Activated naive CD8-positive, alpha-beta T cell treated with anti-CD3 and anti-CD28 coated beads, Interleukin-2, amount 10 ng/mL, durations not matched to agents 7 days and 5 days (primary cell): Measurements from ENCODE around the gene TNFSF8. TPM values are rescaled to one million over a fixed set of nuclear protein-coding genes. Genes with fewer than 3 reads are reported as not detected.

Experiments used
- ATAC-seq: fragments of 150-1000 bp; cut with Tn5 transposase; one replicate; pipeline ENCODE4 v1.10.0; 2021; ENCODE audit warnings: low read depth, moderate library complexity
- POLR2A ChIA-PET: fragments of 350-600 bp; sonication (Branson Sonifier 250); formaldehyde crosslinking; loops from one replicate; lab custom pipeline; 2021; ENCODE audit warnings: antibody characterized with exemption; lab: Charles Lee
- DNase-seq: peaks from one replicate; pipeline ENCODE4 v3.0.0; 2021
- H3K27ac Mint-ChIP-seq: one replicate; pipeline ENCODE4 v1.8.0; 2022; ENCODE audit warnings: mild to moderate bottlenecking, mixed read lengths
- H3K27me3 Mint-ChIP-seq: one replicate; pipeline ENCODE4 v1.8.0; 2022; ENCODE audit warnings: mild to moderate bottlenecking, moderate library complexity, mixed read lengths
- H3K36me3 Mint-ChIP-seq: one replicate; pipeline ENCODE4 v1.8.0; 2021; ENCODE audit warnings: mild to moderate bottlenecking, mixed read lengths
- H3K4me1 Mint-ChIP-seq: one replicate; pipeline ENCODE4 v1.8.0; 2021; ENCODE audit warnings: mixed read lengths
- H3K4me3 Mint-ChIP-seq: one replicate; pipeline ENCODE4 v1.8.0; 2022; ENCODE audit warnings: mild to moderate bottlenecking, moderate library complexity, mixed read lengths
- H3K9me3 Mint-ChIP-seq: one replicate; pipeline ENCODE4 v1.8.0; 2021; ENCODE audit warnings: mixed read lengths
- total RNA-seq, 2 experiments: library from RNA; stranded (reverse); gene quantifications; one replicate each; pipeline ENCODE4 v1.2.3, GENCODE V29; 2021

Gene TNFSF8
- total RNA-seq, 2 experiments from 2014 or later: 54.2 to 56.4 TPM

DNA sequence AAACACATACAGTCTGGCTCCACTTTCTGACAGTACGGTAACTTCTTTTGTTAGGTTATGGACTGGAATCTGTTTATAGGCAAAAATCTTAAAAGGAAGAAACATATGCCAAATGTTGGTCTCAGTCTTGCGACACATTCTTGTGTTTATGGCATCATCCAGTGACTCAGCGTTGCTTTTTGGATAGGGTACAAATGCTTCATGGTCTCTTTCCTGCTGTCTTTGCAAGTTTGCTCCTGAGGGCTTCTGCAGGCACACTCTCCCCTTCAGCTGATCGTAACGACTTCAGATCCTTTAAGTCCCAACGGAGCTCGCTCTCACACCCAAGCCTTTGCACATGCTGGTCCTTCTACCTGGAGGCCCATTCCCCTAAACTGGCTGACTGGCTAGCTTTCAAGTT lies 23.6 kb upstream of the TNFSF8 start:
- no peak for DNase-seq
- no peak overlapping the region for H3K4me3 Mint-ChIP-seq
- no peaks in the 10 kb centered on the region for H3K27me3 Mint-ChIP-seq
- H3K36me3 Mint-ChIP-seq: peaks cover 15% of the 10 kb centered on the region
- peaks cover 35% of the 10 kb centered on the region for H3K4me1 Mint-ChIP-seq
- H3K9me3 Mint-ChIP-seq: peaks cover under 1% of the 10 kb centered on the region
- POLR2A ChIA-PET: interaction anchor here (1.2 to 1.3 kb wide), 2 partner anchors 24 to 25 kb away, joined by 3 to 9 read pairs; partner anchors contain the start of gene TNFSF8
- ATAC-seq: no peak
- H3K27ac Mint-ChIP-seq: no peak overlapping the region

DNA sequence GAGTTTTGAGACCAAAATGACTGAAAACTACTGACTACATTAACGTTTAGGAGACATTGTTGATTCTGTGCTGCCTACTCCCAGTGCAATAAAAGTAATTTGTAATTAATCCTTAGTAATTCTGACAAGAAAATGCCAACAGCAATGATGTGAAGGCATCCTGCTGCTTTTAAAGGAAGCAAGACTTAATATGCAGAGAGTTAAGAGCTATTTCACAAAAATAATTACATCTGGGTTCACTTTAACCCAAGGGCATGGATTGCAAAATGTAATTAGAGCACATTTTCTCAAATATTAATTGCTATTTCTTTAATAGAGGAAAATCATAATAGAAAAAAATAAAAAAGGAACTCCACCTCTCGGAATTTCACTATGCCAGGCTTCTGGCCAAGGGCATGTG lies 22.7 kb upstream of the TNFSF8 start:
- POLR2A ChIA-PET: interaction anchor here (0.6 to 1.0 kb wide), 2 partner anchors 18 to 23 kb away, joined by 3 read pairs; partner anchors contain the start of gene TNFSF8
- H3K36me3 Mint-ChIP-seq: peaks cover 10% of the 10 kb centered on the region
- H3K4me1 Mint-ChIP-seq: peaks cover 26% of the 10 kb centered on the region
- H3K9me3 Mint-ChIP-seq: no peaks in the 10 kb centered on the region
- no peak overlapping the region for H3K4me3 Mint-ChIP-seq
- ATAC-seq (no peak), DNase-seq (no peak)
- H3K27ac Mint-ChIP-seq: no peak overlapping the region
- H3K27me3 Mint-ChIP-seq: no peaks in the 10 kb centered on the region

DNA sequence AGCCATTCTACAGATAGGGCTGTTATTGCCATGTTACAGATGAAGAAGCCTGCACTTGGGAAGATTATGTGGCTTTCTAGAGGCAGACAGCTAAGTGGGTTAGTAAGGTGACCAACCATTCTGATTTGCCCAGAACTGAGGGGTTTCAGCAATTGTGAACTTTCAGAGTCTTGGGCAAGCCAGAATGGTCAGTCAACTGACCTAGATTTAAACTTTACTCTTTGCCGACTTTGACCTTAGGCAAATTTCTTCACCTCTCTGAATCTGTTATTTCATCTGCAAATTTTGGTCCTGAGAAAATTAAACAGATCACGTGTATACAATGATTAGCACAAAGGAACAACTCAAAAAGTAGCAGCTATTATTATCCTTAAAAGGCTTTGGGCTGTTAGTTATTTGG lies 20.4 kb upstream of the TNFSF8 start:
- Mint-ChIP-seq H3K4me1 (peaks cover 26% of the 10 kb centered on the region), H3K9me3 (no peaks in the 10 kb centered on the region), H3K27ac (no peak overlapping the region), H3K36me3 (peaks cover 21% of the 10 kb centered on the region), H3K27me3 (no peaks in the 10 kb centered on the region), H3K4me3 (no peak overlapping the region)
- ATAC-seq (no peak), DNase-seq (no peak)
- POLR2A ChIA-PET: interaction anchor here (0.9 to 1.0 kb wide), 2 partner anchors 12 to 21 kb away, joined by 3 read pairs; partner anchors contain the start of gene TNFSF8

DNA sequence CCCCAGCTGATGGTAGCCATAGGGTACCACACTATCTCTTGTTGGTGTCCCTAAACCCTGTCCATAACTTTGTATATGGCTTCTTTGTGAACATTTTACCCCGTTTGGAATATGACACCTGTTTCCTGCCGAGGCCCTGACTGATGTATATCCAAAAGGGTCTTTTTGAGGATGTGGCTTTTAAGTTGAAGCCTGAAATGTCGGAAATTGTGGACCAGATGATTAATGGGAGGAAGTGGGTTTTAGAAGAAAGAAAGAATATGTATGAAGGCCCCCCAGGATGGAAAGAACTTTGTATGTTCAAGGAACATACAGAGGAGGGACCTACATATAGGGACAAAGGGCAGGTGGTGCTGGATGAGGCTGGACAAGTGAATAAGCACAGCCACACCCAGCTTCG lies 16.7 kb upstream of the TNFSF8 start:
- Mint-ChIP-seq H3K4me1 (peaks cover 22% of the 10 kb centered on the region), H3K27ac (peak overlapping the region; percentile 0), H3K9me3 (peaks cover 6% of the 10 kb centered on the region), H3K4me3 (peak overlapping the region; percentile 13), H3K27me3 (no peaks in the 10 kb centered on the region), H3K36me3 (peaks cover 38% of the 10 kb centered on the region)
- DNase-seq: no peak
- no peak for ATAC-seq
- POLR2A ChIA-PET: interaction anchor here (0.6 to 1.0 kb wide), 2 partner anchors 17 to 23 kb away, joined by 3 to 4 read pairs; partner anchors contain the start of gene TNFSF8

DNA sequence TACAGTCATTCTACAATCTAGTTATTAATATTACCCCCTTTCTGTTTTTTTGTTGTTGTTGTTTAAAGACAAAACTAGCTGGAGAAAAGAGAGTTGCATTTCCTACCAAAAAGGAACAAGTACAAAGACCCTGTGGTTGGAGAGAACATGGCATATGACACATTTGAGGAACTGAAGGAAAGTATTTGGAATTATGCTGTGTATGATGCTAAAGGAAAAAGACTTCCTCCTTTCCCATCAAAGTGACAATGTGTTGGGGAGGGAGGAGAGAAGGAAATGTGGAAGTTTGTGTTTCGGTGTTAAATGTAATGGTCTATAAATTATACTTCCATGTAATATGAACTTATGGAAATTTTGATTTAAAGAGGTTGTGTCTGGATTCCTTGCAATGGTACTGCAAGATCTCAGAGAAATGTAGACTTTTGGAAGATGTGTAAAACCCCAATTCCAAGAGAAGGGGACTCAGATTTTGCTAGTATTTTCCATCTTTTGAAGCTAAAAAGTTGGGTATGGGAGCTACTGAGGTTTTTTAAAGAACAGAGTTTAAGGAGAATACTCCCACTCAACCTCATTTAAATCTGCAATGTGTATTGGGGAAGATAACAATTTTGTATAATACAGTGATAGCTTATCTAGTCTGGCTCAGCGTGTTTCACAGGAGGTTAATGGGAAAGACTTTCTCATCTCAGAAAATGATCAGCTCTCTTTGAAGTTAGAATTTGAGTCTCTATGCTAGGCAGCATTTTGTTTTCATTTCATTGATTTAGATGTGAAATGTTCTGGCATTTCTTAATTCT lies 15.4 kb upstream of the TNFSF8 start:
- POLR2A ChIA-PET: interaction anchor here (0.5 to 1.0 kb wide), 3 partner anchors 8 to 16 kb away, joined by 3 to 5 read pairs (median 3); partner anchors contain the start of gene TNFSF8
- H3K9me3 Mint-ChIP-seq: peaks cover 6% of the 10 kb centered on the region
- H3K36me3 Mint-ChIP-seq: peaks cover 43% of the 10 kb centered on the region
- ATAC-seq (no peak), DNase-seq (no peak)
- H3K27ac Mint-ChIP-seq: no peak overlapping the region
- peaks cover 26% of the 10 kb centered on the region for H3K4me1 Mint-ChIP-seq
- no peaks in the 10 kb centered on the region for H3K27me3 Mint-ChIP-seq
- no peak overlapping the region for H3K4me3 Mint-ChIP-seq

DNA sequence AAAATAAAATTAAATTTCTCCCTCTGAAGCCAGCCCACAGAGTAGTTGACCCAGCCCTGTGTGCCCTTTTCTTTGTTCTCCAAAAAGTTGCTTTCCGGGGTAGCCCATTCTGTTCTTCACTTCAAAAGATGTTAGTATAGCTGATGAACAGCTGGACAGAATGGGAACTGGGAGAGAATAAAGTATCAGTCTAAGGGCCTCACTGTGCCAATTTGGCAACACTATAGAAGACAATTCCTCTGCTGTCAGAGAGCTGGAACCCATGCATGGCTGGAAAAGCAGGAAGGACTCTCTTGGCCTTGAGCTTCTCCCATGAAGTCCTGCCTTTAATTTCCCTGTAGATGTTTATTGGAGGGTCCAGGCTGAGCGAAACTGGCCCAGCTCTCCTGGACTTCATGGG lies 11.0 kb upstream of the TNFSF8 start:
- Mint-ChIP-seq H3K4me3 (peak overlapping the region; percentile 53), H3K36me3 (peaks cover 35% of the 10 kb centered on the region), H3K4me1 (peaks cover 41% of the 10 kb centered on the region), H3K27ac (peak overlapping the region; percentile 9), H3K9me3 (peaks cover 6% of the 10 kb centered on the region), H3K27me3 (no peaks in the 10 kb centered on the region)
- no peak for DNase-seq
- no peak for ATAC-seq
- POLR2A ChIA-PET: interaction anchor here (5.7 kb wide), 1 partner anchor 13 kb away, joined by 65 read pairs; the partner anchor contains the start of gene TNFSF8

DNA sequence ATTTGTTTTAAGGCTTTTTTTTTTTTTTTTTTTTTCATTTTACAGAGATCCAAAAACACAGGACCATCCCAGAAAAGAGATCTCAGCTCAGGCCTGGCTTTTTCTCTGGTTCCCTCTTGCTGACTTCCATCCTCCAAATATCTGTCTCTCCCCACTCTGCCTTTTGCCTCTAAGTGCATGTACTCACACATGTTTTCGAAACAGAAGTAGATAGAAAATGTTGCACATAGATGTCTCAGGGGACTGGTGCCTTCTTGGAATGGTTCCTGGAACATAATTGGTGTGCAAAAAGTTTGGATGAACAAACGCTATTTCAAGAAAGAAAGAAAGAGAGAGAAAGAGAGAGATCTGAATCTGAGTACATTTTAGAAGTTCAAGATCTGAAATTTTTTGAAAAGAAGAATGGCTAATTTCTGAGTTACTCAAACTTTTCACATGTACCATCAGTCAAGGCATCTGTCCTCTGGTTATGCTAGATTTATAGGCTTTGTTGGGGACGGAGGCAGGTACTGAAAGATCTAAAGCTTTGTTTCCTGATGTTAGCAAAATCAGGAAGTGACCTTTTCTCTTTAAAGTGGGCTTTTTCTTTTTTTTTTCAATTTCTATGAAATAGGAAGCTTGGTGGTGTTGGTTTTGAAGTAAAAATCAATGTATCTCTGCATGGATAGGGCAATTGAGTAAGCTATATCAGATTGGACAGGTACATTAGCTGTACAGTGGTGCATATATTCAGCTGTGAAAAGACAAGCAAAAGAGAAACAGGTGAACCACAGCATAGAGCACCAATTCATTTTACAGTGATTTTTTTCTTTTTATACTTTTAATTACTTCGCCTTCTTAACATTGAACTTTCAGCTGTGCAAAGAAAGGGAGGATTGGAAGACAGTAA lies 8.5 kb upstream of the TNFSF8 start:
- Mint-ChIP-seq H3K9me3 (peaks cover 6% of the 10 kb centered on the region), H3K36me3 (peaks cover 19% of the 10 kb centered on the region), H3K27ac (peak overlapping the region; percentile 79), H3K4me1 (peaks cover 41% of the 10 kb centered on the region), H3K27me3 (no peaks in the 10 kb centered on the region), H3K4me3 (peak overlapping the region; percentile 76)
- ATAC-seq (peak; percentile 82), DNase-seq (no peak)
- POLR2A ChIA-PET: interaction anchor here (0.7 to 5.7 kb wide), 8 partner anchors 10 to 242 kb away, joined by 3 to 65 read pairs (median 3); partner anchors contain the start of gene TNFSF8

DNA sequence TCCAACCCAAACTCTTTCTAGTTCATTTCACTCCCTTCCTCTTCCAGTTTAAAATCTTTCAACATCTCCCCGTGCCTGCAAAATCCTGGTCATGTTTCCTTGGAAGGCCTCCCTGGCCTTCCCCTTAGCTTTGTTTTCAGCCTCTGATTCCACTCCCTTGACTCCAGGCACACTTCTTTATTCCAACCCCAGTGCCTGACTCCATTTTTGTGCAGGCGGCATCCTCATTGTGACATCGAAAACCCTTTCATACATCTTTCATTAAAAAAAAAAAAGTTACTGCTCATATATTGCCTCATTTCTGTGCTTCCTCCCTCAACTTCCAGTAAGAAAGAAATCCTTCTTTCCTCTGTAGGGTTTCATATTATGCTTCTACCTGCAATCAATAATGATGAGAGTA lies 7.1 kb upstream of the TNFSF8 start:
- POLR2A ChIA-PET: interaction anchor here (0.6 to 0.8 kb wide), 2 partner anchors 9 kb away, joined by 4 to 5 read pairs; no protein-coding TSS in a partner anchor

DNA sequence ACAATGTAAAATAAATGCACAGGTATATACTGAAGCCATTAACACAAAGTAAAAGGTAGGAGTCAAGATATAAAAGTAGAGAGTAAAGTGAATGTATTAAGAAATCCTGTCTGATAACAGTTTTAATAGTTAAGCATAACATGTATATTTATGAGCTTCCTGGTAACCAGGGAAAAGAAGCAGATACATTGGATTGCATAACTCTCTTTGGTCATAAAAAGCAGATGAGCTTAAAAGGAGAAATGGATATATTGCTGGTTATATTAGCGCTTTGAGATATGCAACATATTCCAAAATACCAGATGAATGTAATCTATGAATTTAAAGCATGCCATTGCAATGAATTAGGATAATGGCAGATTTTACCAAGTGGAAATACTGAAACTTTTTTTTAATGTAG lies 6.2 kb upstream of the TNFSF8 start:
- Mint-ChIP-seq H3K36me3 (peaks cover 4% of the 10 kb centered on the region), H3K4me1 (peaks cover 37% of the 10 kb centered on the region), H3K27me3 (no peaks in the 10 kb centered on the region), H3K9me3 (no peaks in the 10 kb centered on the region), H3K4me3 (no peak overlapping the region), H3K27ac (no peak overlapping the region)
- DNase-seq: no peak
- POLR2A ChIA-PET: no interaction called here
- no peak for ATAC-seq

More for the DNA sequence above, 7.1 kb upstream of the TNFSF8 start:
- no peak overlapping the region for H3K4me3 Mint-ChIP-seq
- DNase-seq (no peak), ATAC-seq (no peak)
- no peaks in the 10 kb centered on the region for H3K27me3 Mint-ChIP-seq
- H3K27ac Mint-ChIP-seq: no peak overlapping the region
- peaks cover 41% of the 10 kb centered on the region for H3K4me1 Mint-ChIP-seq
- peaks cover 9% of the 10 kb centered on the region for H3K36me3 Mint-ChIP-seq
- no peaks in the 10 kb centered on the region for H3K9me3 Mint-ChIP-seq

DNA sequence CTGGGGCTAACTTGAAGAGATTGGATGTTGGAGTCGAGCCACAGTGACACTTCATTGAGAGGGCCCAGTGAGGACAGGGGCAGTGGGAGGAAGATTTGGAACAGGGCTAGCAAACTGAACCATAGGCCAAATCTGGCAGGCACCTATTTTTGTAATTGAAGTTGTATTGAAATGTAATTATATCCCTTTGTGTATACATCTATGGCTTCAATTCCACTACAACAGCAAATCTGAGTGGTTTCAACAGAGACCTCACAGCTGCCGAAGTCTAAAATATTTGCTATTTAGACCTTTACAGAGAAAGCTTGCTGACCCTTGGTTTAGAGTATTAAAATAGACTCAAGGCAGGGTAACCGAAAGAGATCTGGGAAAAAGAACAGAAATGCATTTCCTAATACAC lies 4.7 kb upstream of the TNFSF8 start:
- ATAC-seq (no peak), DNase-seq (no peak)
- no peaks in the 10 kb centered on the region for H3K9me3 Mint-ChIP-seq
- POLR2A ChIA-PET: no interaction called here
- no peaks in the 10 kb centered on the region for H3K36me3 Mint-ChIP-seq
- H3K27ac Mint-ChIP-seq: no peak overlapping the region
- no peak overlapping the region for H3K4me3 Mint-ChIP-seq
- no peaks in the 10 kb centered on the region for H3K27me3 Mint-ChIP-seq
- peaks cover 44% of the 10 kb centered on the region for H3K4me1 Mint-ChIP-seq

DNA sequence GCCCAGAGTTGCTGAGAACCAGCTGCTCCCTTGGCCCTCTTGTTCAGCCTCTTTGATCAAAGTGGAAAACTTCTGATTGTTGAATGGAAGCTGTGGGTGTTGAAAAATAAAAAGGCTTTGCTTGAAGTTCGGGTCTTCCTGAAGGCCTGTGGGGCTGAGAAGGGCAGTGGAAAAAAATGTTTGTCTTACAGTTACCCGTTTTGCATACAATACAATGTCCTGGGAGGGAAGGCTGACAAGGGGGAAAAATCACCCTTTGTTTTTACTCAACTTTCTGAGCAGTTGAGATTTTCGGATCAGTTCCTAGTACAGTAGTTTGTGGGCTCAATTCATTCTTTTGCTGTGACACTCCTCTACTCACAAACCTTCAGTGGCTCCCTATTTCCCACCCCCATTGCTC lies 2.1 kb upstream of the TNFSF8 start:
- ATAC-seq (no peak), DNase-seq (no peak)
- no peaks in the 10 kb centered on the region for H3K9me3 Mint-ChIP-seq
- H3K4me1 Mint-ChIP-seq: peaks cover 30% of the 10 kb centered on the region
- no peaks in the 10 kb centered on the region for H3K27me3 Mint-ChIP-seq
- H3K4me3 Mint-ChIP-seq: no peak overlapping the region
- POLR2A ChIA-PET: no interaction called here
- no peak overlapping the region for H3K27ac Mint-ChIP-seq
- peaks cover 8% of the 10 kb centered on the region for H3K36me3 Mint-ChIP-seq

DNA sequence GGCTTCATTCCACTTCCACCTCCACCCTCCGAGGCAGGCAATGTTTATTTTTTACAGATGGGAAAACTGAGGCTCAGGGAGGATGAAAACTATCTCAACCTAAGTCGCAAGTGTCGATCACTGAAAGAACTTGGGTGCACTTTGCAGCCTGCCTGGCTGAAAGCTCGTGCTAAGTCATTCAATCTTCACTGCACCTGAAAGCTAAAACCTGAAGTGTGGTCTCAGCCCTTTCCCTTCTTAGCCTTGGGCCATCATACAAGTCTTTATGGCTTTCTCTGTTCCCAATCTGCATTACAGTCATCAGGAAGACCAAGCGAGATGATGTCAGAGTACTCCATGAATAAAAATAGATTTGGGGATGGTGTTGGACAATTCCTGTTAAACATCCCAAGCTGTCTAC lies 1.0 kb upstream of the TNFSF8 start:
- POLR2A ChIA-PET: interaction anchor here (0.7 to 5.4 kb wide), 4 partner anchors 9 to 240 kb away, joined by 3 to 137 read pairs (median 14); no protein-coding TSS in a partner anchor
- H3K4me3 Mint-ChIP-seq: peak overlapping the region; percentile 98
- peaks cover 34% of the 10 kb centered on the region for H3K4me1 Mint-ChIP-seq
- H3K36me3 Mint-ChIP-seq: peaks cover 13% of the 10 kb centered on the region
- H3K27me3 Mint-ChIP-seq: no peaks in the 10 kb centered on the region
- ATAC-seq (no peak), DNase-seq (no peak)
- H3K27ac Mint-ChIP-seq: peak overlapping the region; percentile 97
- H3K9me3 Mint-ChIP-seq: no peaks in the 10 kb centered on the region

DNA sequence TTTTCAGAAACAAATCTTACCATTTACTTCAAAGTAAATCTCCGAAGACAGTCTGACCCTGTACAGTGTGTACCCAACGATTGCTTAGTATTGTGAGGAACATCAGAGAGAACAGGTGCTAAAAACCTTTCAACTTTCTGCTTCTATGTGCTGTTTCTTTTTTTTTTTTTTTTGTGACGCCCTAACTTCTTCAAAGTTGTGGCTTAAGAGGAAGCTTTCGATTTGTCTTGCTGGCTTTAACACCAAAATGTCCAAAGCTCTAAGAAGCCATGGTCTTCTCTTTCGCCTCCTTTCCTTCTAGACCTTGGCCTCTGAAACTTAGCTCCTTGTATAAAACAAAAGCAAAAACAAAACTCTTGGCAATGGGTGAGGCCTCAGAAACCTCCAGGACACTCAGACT lies 1.2 kb downstream of the TNFSF8 start:
- H3K27me3 Mint-ChIP-seq: no peaks in the 10 kb centered on the region
- H3K36me3 Mint-ChIP-seq: peaks cover 27% of the 10 kb centered on the region

More for the DNA sequence above, 1.2 kb downstream of the TNFSF8 start:
- Mint-ChIP-seq H3K4me3 (peak overlapping the region; percentile 94), H3K9me3 (no peaks in the 10 kb centered on the region), H3K4me1 (peaks cover 51% of the 10 kb centered on the region), H3K27ac (peak overlapping the region; percentile 96)
- ATAC-seq: peak; percentile 42
- POLR2A ChIA-PET: interaction anchor here (0.6 to 5.4 kb wide), 36 partner anchors 8 to 553 kb away, joined by 3 to 137 read pairs (median 5); partner anchors contain the start of gene ATP6V1G1
- no peak for DNase-seq
